A549 (cell line): ENCODE data around the gene CREBZF. TPM values are rescaled to one million over a fixed set of nuclear protein-coding genes. Genes with fewer than 3 reads are reported as not detected.
A peak's percentile ranks its signal among the peaks of the same experiment; 100 is the strongest.

Experiments used
- ATAC-seq, 2 experiments: fragments of 200-7000 bp in 1 of 2; fragments of >200 bp in 1 of 2; cut with Nextera tagmentation in 1 of 2; cut with Tn5 transposase in 1 of 2; 3 replicates each; pipeline versions ENCODE4 v1.8.0 to v1.9.1; 2018 to 2020; ENCODE audit warnings: mild to moderate bottlenecking in 1 of 2, moderate library complexity in 1 of 2
- CTCF ChIA-PET: fragments of 300-600 bp; sonication (Branson Sonifier 250); formaldehyde crosslinking; extraction: SDS; loops from one replicate; lab custom pipeline; 2021; ENCODE audit warnings: antibody characterized with exemption, inconsistent platforms; lab: Yijun Ruan, JAX
- POLR2A ChIA-PET: fragments of 350-600 bp; formaldehyde crosslinking; extraction: SDS; loops from one replicate; lab custom pipeline; 2021; ENCODE audit warnings: antibody characterized with exemption, inconsistent platforms; lab: Yijun Ruan, JAX
- DNase-seq, 2 experiments: peaks; one replicate each; pipeline versions ENCODE4 v3.0.0 to v3.0.0-alpha.2; 2011 to 2016; ENCODE audit warnings: low read depth in 1 of 2, low spot score in 1 of 2
- FAIRE-seq: peaks from 2 replicates; lab custom pipeline; 2011; peaks lifted over from hg19 to GRCh38; lab: Jason Lieb, UNC
- H3K27ac ChIP-seq, 2 experiments: fragments of >200 bp; sonication (Bioruptor Twin); formaldehyde crosslinking; 3 replicates each; pipeline ENCODE4 v1.5.1; 2016 to 2017
- H3K4me1 ChIP-seq: fragments of >200 bp; sonication (Bioruptor Twin); formaldehyde crosslinking; 3 replicates; pipeline ENCODE4 v1.6.1; 2016
- H3K4me2 ChIP-seq: fragments of >200 bp; sonication (Bioruptor Twin); formaldehyde crosslinking; 3 replicates; pipeline ENCODE4 v1.6.1; 2016
- H3K4me3 ChIP-seq: fragments of >200 bp; sonication (Bioruptor Twin); formaldehyde crosslinking; 3 replicates; pipeline ENCODE4 v1.5.1; 2016
- H3K9me3 ChIP-seq: fragments of >200 bp; sonication (Bioruptor Twin); formaldehyde crosslinking; 3 replicates; pipeline ENCODE4 v1.6.1; 2016
- CEBPB ChIP-seq, 2 experiments: fragments of >200 bp in 1 of 2; sonication (Bioruptor Twin) in 1 of 2; formaldehyde crosslinking in 1 of 2; IDR thresholded peaks; 2 replicates each; pipeline ENCODE4 v1.6.1; 2012 to 2016
- CHD4 ChIP-seq: fragments of 200-600 bp; sonication (generic); IDR thresholded peaks from 2 replicates; pipeline ENCODE4 v1.6.1; 2016; ENCODE audit warnings: antibody characterized with exemption, mild to moderate bottlenecking, borderline replicate concordance
- FOSL2 ChIP-seq, 2 experiments: fragments of 450-650 bp in 1 of 2; fragments of >200 bp in 1 of 2; sonication (Bioruptor Twin) in 1 of 2; formaldehyde crosslinking; IDR thresholded peaks; 2 replicates each; pipeline versions ENCODE4 v1.5.0 to v1.6.1; 2016 to 2020; ENCODE audit warnings: mild to moderate bottlenecking in 1 of 2, moderate library complexity in 1 of 2
- HEYL ChIP-seq: fragments of 250-450 bp; sonication (Bioruptor Pico); IDR thresholded peaks from 2 replicates; pipeline ENCODE4 v1.8.0; 2021; ENCODE audit warnings: mild to moderate bottlenecking, moderate library complexity
- JUNB ChIP-seq: fragments of >200 bp; sonication (Bioruptor Twin); formaldehyde crosslinking; IDR thresholded peaks from 2 replicates; pipeline ENCODE4 v1.6.1; 2016
- KDM5A ChIP-seq: fragments of 200-600 bp; sonication (generic); IDR thresholded peaks from 2 replicates; pipeline ENCODE4 v1.6.1; 2016; ENCODE audit warnings: antibody characterized with exemption, mild to moderate bottlenecking
- MYC ChIP-seq: IDR thresholded peaks from 2 replicates; pipeline ENCODE4 v1.6.1; 2012; ENCODE audit warnings: mild to moderate bottlenecking, inconsistent platforms, low read length, improper control_type of control experiment, borderline replicate concordance
- NPAS2 ChIP-seq: fragments of 250-450 bp; sonication (Bioruptor Pico); IDR thresholded peaks from 2 replicates; pipeline ENCODE4 v1.8.0; 2022; ENCODE audit warnings: mild to moderate bottlenecking, moderate library complexity, borderline replicate concordance
- PBX3 ChIP-seq: IDR thresholded peaks from 2 replicates; pipeline ENCODE4 v1.6.1; 2012
- PHF8 ChIP-seq: fragments of 200-600 bp; sonication (generic); IDR thresholded peaks from 2 replicates; pipeline ENCODE4 v1.6.1; 2016; ENCODE audit warnings: low read depth, mild to moderate bottlenecking, antibody characterized with exemption, moderate library complexity, borderline replicate concordance
- POLR2A ChIP-seq: IDR thresholded peaks from 2 replicates; pipeline ENCODE4 v1.6.1; 2012; ENCODE audit warnings: mild to moderate bottlenecking, low read length
- POLR2AphosphoS2 ChIP-seq: conservative IDR thresholded peaks from 2 replicates; pipeline ENCODE4 v1.6.1; 2012; ENCODE audit warnings: low read length, improper control_type of control experiment, inconsistent platforms
- RARB ChIP-seq: fragments of 250-450 bp; sonication (Bioruptor Pico); IDR thresholded peaks from 2 replicates; pipeline ENCODE4 v1.8.0; 2021; ENCODE audit warnings: mild to moderate bottlenecking, moderate library complexity
- REST ChIP-seq: fragments of 200-600 bp; sonication (generic); IDR thresholded peaks from 2 replicates; pipeline ENCODE4 v1.6.1; 2016; ENCODE audit warnings: antibody characterized with exemption, mild to moderate bottlenecking, moderate library complexity
- RFX5 ChIP-seq: fragments of 450-650 bp; IDR thresholded peaks from 2 replicates; pipeline ENCODE4 v1.7.1; 2014; ENCODE audit warnings: antibody characterized with exemption, mild to moderate bottlenecking, moderate library complexity
- RNF2 ChIP-seq: fragments of 200-600 bp; sonication (generic); IDR thresholded peaks from 2 replicates; pipeline ENCODE4 v1.6.1; 2016; ENCODE audit warnings: low read depth, mild to moderate bottlenecking, antibody characterized with exemption, moderate library complexity, borderline replicate concordance
- USF2 ChIP-seq: fragments of 450-650 bp; IDR thresholded peaks from 2 replicates; pipeline ENCODE4 v1.6.1; 2014; ENCODE audit warnings: antibody characterized with exemption
- ZFP36 ChIP-seq: fragments of 450-650 bp; IDR thresholded peaks from 2 replicates; pipeline ENCODE4 v1.6.1; 2014; ENCODE audit warnings: borderline replicate concordance; ENCODE audit not compliant: partially characterized antibody
- WGBS: methylation state at CpG from one replicate; pipeline ENCODE4 v1.1.6; 2017; ENCODE audit errors: missing lambda C conversion rate; 5-methylcytosine and 5-hydroxymethylcytosine counted together
- polyA plus RNA-seq, 4 experiments: library from polyadenylated mRNA; depleted of rRNA in 3 of 4; stranded (reverse); fragments of >200 nt; fragmentation: RNase III in 1 of 4; extraction: RNeasy Plus Mini Kit Qiagen cat#74134 plus additional on column Dnase treatment in 1 of 4; gene quantifications; 2 replicates in 3 of 4; 3 replicates in 1 of 4; pipeline ENCODE4 v1.2.3, GENCODE V29; 2011 to 2017
- TF ChIP-seq, protein P1 (sequence below): IDR thresholded peaks from 2 replicates; pipeline ENCODE4 v1.6.1; 2012
- TF ChIP-seq, protein P2 (sequence below): fragments of >200 bp; sonication (Bioruptor Twin); formaldehyde crosslinking; IDR thresholded peaks from 3 replicates; pipeline ENCODE4 v1.6.1; 2016
- TF ChIP-seq, protein P3 (sequence below): fragments of 250-450 bp; sonication (Bioruptor Pico); IDR thresholded peaks from 2 replicates; pipeline ENCODE4 v1.5.0; 2021; ENCODE audit warnings: mild to moderate bottlenecking, moderate library complexity, borderline replicate concordance

CREBZF gene
- polyA plus RNA-seq, 2 of the 4 experiments (the other 2 are of a cell fraction), result 57.8 to 61.8 TPM

DNA sequence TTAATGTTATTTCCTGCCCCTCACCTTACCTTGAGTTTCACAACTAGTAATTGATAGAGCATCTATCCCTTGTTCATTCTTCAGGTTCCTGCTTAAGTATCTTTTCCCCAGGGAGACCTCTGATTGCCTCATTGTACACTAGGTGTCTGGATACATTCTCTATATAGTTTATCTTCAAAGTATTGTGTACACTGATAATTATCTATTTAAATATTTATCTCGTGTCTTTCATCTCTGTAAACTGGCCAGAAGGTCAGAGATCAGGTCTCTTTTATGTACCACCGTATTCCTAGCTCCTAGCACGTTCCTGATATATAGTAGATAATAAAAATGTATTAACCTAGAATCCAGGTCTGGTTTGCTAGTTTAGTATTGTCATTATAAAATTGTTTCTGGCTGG is 30.2 kb downstream of the CREBZF start (continued):
- no peak for TF ChIP-seq RFX5
- no peak for TF ChIP-seq POLR2AphosphoS2

DNA sequence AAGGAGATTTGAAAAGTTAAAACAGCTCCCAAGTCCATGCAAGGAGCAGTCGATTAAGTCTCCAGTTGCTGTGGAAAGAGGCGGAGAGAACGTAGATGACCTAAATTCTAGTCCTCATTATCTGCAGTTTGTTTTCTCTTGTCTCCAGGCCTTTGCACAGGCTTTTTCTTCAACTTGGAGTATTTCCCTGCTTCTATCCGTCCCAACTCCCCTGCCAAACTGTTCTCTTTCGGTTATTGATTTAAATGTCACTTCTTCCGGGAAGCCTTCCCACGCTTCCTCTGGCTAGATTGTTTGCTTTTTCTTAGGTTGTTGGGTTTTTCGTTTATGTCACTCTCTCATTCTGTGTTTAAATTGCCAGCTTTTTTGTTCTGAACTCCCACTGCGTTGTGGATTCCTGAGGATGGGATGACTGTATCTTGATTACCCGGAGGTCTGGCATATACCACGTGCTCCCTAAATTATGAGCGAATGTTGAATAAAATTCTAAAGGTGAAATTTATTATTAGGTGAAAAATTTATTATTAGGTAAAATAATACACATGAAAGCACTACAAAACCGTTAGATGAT is 36.1 kb downstream of the CREBZF start:
- ChIA-PET CTCF (interaction anchor here (1.1 to 1.5 kb wide), 2 partner anchors 52 to 663 kb away, joined by 3 to 4 read pairs; no protein-coding TSS in a partner anchor), POLR2A (interaction anchor here (0.6 to 5.0 kb wide), 7 partner anchors 8 to 616 kb away, joined by 3 to 30 read pairs (median 4); partner anchors contain the start of genes CREBZF, EED and TMEM126A)
- ATAC-seq (peak; percentile 35 to 39), FAIRE-seq (no peak), DNase-seq (no peak)
- Histone ChIP-seq H3K9me3 (no peaks in the 10 kb centered on the region), H3K4me3 (peak overlapping the region; percentile 57), H3K27ac (peak overlapping the region; percentile 69 to 89), H3K4me1 (peaks cover 14% of the 10 kb centered on the region), H3K4me2 (peak overlapping the region; percentile 81)
- TF ChIP-seq USF2 (0 out of 2 replicates have a peak, but pooled peaks have one; percentile 15), RARB (CRISPR knock-in tag) (no peak), NPAS2 (CRISPR knock-in tag) (no peak), POLR2A (no peak), JUNB (no peak), FOSL2 (IDR thresholded peaks at IDR 0.05) (no peak), FOSL2 (CRISPR knock-in tag; IDR thresholded peaks at IDR 0.05) (no peak), ZFP36 (peak; percentile 84), KDM5A (peak; percentile 84; the same call in 1 of the 2 replicates), MYC (0 out of 2 replicates have a peak, but pooled peaks have one; percentile 41), CHD4 (no peak), HEYL (CRISPR knock-in tag) (no peak), PHF8 (0 out of 2 replicates have a peak, but pooled peaks have one; percentile 21)
- TF ChIP-seq, protein P1, sequence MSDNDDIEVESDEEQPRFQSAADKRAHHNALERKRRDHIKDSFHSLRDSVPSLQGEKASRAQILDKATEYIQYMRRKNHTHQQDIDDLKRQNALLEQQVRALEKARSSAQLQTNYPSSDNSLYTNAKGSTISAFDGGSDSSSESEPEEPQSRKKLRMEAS, result 0 out of 2 replicates have a peak, but pooled peaks have one; percentile 18
- TF ChIP-seq, protein P2, sequence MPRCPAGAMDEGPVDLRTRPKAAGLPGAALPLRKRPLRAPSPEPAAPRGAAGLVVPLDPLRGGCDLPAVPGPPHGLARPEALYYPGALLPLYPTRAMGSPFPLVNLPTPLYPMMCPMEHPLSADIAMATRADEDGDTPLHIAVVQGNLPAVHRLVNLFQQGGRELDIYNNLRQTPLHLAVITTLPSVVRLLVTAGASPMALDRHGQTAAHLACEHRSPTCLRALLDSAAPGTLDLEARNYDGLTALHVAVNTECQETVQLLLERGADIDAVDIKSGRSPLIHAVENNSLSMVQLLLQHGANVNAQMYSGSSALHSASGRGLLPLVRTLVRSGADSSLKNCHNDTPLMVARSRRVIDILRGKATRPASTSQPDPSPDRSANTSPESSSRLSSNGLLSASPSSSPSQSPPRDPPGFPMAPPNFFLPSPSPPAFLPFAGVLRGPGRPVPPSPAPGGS, result no peak
- TF ChIP-seq, protein P3, sequence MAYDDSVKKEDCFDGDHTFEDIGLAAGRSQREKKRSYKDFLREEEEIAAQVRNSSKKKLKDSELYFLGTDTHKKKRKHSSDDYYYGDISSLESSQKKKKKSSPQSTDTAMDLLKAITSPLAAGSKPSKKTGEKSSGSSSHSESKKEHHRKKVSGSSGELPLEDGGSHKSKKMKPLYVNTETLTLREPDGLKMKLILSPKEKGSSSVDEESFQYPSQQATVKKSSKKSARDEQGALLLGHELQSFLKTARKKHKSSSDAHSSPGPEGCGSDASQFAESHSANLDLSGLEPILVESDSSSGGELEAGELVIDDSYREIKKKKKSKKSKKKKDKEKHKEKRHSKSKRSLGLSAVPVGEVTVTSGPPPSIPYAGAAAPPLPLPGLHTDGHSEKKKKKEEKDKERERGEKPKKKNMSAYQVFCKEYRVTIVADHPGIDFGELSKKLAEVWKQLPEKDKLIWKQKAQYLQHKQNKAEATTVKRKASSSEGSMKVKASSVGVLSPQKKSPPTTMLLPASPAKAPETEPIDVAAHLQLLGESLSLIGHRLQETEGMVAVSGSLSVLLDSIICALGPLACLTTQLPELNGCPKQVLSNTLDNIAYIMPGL (CRISPR knock-in tag), result no peak
- 3% methylated on average over 13 of the region's 13 CpGs for WGBS

DNA sequence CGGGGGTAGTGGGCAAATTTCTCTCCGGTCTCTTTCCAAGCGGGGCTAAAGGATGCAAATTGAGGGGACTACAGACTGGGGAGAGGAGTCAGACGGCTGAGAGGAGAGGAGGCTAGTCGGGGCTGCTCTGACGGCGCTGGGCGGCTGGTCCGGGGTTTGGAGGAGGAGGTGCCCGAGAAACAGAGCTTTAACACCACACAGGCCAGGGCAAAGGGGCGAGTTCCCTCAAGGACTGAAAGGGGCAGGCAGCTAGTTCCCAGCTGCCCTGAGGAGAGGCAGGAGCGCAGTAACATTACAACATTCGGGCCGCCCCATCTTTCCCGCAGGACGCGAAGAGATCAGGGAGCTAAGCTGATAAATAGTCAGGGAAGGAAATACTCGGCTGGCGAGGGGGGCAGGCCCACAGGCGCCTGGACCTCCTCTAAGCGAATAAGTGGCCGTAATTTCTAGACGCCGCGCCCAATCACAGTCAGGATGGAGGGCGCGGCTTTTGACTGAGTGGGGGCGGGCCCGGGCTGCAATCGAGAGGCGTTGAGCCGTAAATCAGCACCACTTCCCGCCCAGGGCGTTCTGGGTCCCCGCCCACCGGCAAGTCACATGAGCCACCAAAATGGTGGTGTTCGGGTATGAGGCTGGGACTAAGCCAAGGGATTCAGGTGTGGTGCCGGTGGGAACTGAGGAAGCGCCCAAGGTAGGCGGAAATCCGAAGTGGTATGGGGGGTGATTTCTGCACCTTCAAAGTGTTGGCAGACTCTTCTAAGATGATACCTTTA is 36.7 kb downstream of the CREBZF start, which contains the start of gene TMEM126B:
TSS of gene TMEM126B (plus strand) at position 596 of the 773 bp plus-strand sequence. CDS start at position 611, 15 bp downstream.
- H3K4me3 ChIP-seq, result peak within 1 kb of the TSS; percentile 57
- ChIA-PET CTCF (interaction anchor here (0.6 to 1.5 kb wide), 4 partner anchors 18 to 663 kb away, joined by 3 to 4 read pairs (median 3); no protein-coding TSS in a partner anchor), POLR2A (interaction anchor here (0.6 to 5.0 kb wide), 8 partner anchors 9 to 617 kb away, joined by 3 to 30 read pairs (median 4); partner anchors contain the start of genes CREBZF, EED and TMEM126A)
- peak within 1 kb of the TSS; percentile 96 for H3K4me2 ChIP-seq
- peak; percentile 97 to 99 for ATAC-seq
- H3K4me1 ChIP-seq, result peaks cover 14% of the 10 kb centered on the region
- DNase-seq, result peak; percentile 84 to 96
- no peaks in the 10 kb centered on the region for H3K9me3 ChIP-seq
- H3K27ac ChIP-seq, result peak within 1 kb of the TSS; percentile 79 to 89
- peak; percentile 76 for FAIRE-seq
- under 1% methylated on average over 38 of the region's 41 CpGs for WGBS
- TF ChIP-seq RNF2 (no peak), PBX3 (peak; percentile 64), CEBPB (IDR thresholded peaks at IDR 0.05) (peak in 1 of 2 experiments; percentile 13; a peak in 1 of 4 replicates), REST (no peak), USF2 (peak; percentile 90), JUNB (no peak)
